GM19238 (cell line): ENCODE results near the gene PSAP.
"Not testable (repeated sequence)": the region's sequence is repeated elsewhere in the genome, so short reads cannot be mapped to it uniquely, and the experiment has no call there.

Source experiments
- DNase-seq: peaks from one replicate; pipeline ENCODE4 v3.0.0; 2011; ENCODE audit warnings: low spot score; ENCODE audit not compliant: insufficient read length

PSAP gene

GRCh38 chr10:71850743-71851464 lies at the start of gene PSAP:
PSAP (minus strand) TSS chr10:71851251; CDS start chr10:71851221, 30 bp downstream.
- peak; percentile 96 for DNase-seq

- DNase-seq = no peak
These were observed 49.6 kb upstream of the PSAP start for GRCh38 chr10:71900441-71901180.

GRCh38 chr10:71899665-71900412 lies 48.8 kb upstream of the PSAP start:
- no peak for DNase-seq

- not testable (repeated sequence) for DNase-seq
These were observed 47.3 kb upstream of the PSAP start for GRCh38 chr10:71898346-71898745.

- no peak for DNase-seq
These were observed 42.9 kb upstream of the PSAP start for GRCh38 chr10:71893920-71894319.

GRCh38 chr10:71893258-71893815 lies 42.3 kb upstream of the PSAP start:
- no peak for DNase-seq

- DNase-seq = no peak
These were observed 40.4 kb upstream of the PSAP start for GRCh38 chr10:71891437-71891836.

- no peak for DNase-seq
These were observed 38.4 kb upstream of the PSAP start for GRCh38 chr10:71889388-71889987.

GRCh38 chr10:71888623-71889387 lies 37.8 kb upstream of the PSAP start:
- peak; percentile 76 for DNase-seq

- no peak for DNase-seq
These were observed 37.2 kb upstream of the PSAP start for GRCh38 chr10:71888248-71888622.

GRCh38 chr10:71887743-71888142 lies 36.7 kb upstream of the PSAP start:
- no peak for DNase-seq

GRCh38 chr10:71882813-71883659 lies 32.0 kb upstream of the PSAP start:
- no peak for DNase-seq

GRCh38 chr10:71881647-71882355 lies 30.8 kb upstream of the PSAP start:
- no peak for DNase-seq

GRCh38 chr10:71881307-71881624 lies 30.2 kb upstream of the PSAP start:
- DNase-seq = not testable (repeated sequence)

- DNase-seq = no peak
These were observed 29.6 kb upstream of the PSAP start for GRCh38 chr10:71880425-71881306.

- no peak for DNase-seq
These were observed 27.4 kb upstream of the PSAP start for GRCh38 chr10:71878327-71879034.

GRCh38 chr10:71877821-71878220 lies 26.8 kb upstream of the PSAP start:
- no peak for DNase-seq
